GM04504 (cell line): ENCODE results near the gene MSANTD2.

Experiments
- DNase-seq: peaks from one replicate; pipeline ENCODE4 v3.0.0-alpha.2; 2012; ENCODE audit warnings: low read depth

Gene MSANTD2

GRCh38 chr11:124753205-124753604, 47.0 kb downstream of the MSANTD2 start:
- no peak for DNase-seq

- DNase-seq: no peak
These were observed 47.6 kb downstream of the MSANTD2 start for GRCh38 chr11:124752471-124753102.

GRCh38 chr11:124751741-124752470, 48.3 kb downstream of the MSANTD2 start, which contains the start of gene VSIG2:
Gene VSIG2, minus strand, starts transcription at chr11:124752255. Its CDS starts 118 bp downstream, at chr11:124752137.
- no peak for DNase-seq

- no peak for DNase-seq
These were observed 48.8 kb downstream of the MSANTD2 start for GRCh38 chr11:124751391-124751740.

- DNase-seq: no peak
These were observed 50.3 kb downstream of the MSANTD2 start for GRCh38 chr11:124749912-124750311.

- no peak for DNase-seq
These were observed 51.5 kb downstream of the MSANTD2 start for GRCh38 chr11:124748481-124749343.

- DNase-seq: no peak
These were observed 52.1 kb downstream of the MSANTD2 start for GRCh38 chr11:124748100-124748418.

GRCh38 chr11:124747406-124748099, 52.7 kb downstream of the MSANTD2 start:
- no peak for DNase-seq

- DNase-seq: no peak
These were observed 53.5 kb downstream of the MSANTD2 start for GRCh38 chr11:124746621-124747243.

GRCh38 chr11:124745835-124746620, 54.2 kb downstream of the MSANTD2 start:
- DNase-seq: no peak

- no peak for DNase-seq
These were observed 54.9 kb downstream of the MSANTD2 start for GRCh38 chr11:124745270-124745834.

GRCh38 chr11:124743050-124743449, 57.2 kb downstream of the MSANTD2 start:
- no peak for DNase-seq

GRCh38 chr11:124742555-124742954, 57.7 kb downstream of the MSANTD2 start:
- DNase-seq: no peak

- DNase-seq: no peak
These were observed 59.8 kb downstream of the MSANTD2 start for GRCh38 chr11:124740277-124740882.

GRCh38 chr11:124739479-124740276, 60.5 kb downstream of the MSANTD2 start, which contains the start of gene NRGN:
Gene NRGN, plus strand, starts transcription at chr11:124739942. Its CDS starts 143 bp downstream, at chr11:124740085.
- DNase-seq: peak; percentile 48

- DNase-seq: no peak
These were observed 61.3 kb downstream of the MSANTD2 start for GRCh38 chr11:124738713-124739478.

GRCh38 chr11:124737638-124738305, 62.4 kb downstream of the MSANTD2 start:
- no peak for DNase-seq

- DNase-seq: no peak
These were observed 63.5 kb downstream of the MSANTD2 start for GRCh38 chr11:124736736-124737135.
